NCI-H1092 (cell line): ENCODE measurements around the gene XPA.
"Not testable (repeated sequence)": the region's sequence is repeated elsewhere in the genome, so short reads cannot be mapped to it uniquely, and the experiment has no call there.

Experiments
- DNase-seq: peaks from one replicate; lab custom pipeline; 2025; lab: John Stamatoyannopoulos, UW

The XPA gene

GRCh38 chr9:97696803-97697601, at the start of gene XPA:
Gene XPA (minus strand): TSS chr9:97697340. CDS start chr9:97697292, 48 bp downstream.
- DNase-seq: peak; percentile 95

GRCh38 chr9:97744710-97745708, 47.9 kb upstream of the XPA start:
- no peak for DNase-seq

- not testable (repeated sequence) for DNase-seq
Measured at GRCh38 chr9:97744025-97744424, 46.9 kb upstream of the XPA start.

DNA sequence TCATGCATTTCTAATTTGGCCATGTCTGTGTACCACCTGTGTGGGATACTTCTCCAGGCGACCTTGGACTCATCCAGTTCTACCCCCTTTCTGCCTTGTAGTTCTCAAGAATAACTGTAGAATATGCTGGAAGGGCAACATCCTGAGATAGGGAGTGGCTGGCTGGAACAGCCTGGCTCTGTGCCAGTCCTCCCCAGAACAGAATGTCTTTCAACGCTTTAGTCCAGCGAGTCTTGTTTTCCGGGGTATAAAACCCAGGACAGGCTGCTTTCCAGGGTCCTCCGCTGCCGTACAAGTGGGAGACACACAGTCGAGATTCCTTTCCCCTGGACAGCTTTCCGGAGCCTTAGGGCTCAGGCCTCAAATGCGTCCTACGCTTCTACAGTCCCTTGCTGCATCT, 45.4 kb upstream of the XPA start:
- no peak for DNase-seq

GRCh38 chr9:97741947-97742346, 44.8 kb upstream of the XPA start:
- DNase-seq: no peak

GRCh38 chr9:97740848-97741821, 44.0 kb upstream of the XPA start:
- DNase-seq: peak; percentile 47

DNA sequence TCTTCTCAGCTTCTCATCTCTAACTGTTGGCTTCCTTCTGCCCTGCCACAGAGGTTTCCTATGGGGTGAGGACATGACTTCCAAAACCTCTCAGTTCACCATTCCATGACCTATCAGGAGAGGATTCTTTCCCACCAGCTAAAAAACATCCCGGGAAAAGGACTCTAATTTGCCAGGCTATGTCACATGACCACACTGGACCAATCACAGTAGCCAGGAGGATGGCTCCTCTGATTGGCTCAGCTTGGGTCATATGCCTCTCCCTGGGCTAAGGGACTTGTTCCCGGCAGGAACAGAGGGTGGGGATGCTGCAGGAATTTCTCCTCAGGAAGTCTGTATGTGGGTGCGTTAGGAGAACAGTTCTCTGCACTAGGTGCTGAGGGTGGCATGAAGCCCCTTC, 40.3 kb upstream of the XPA start:
- no peak for DNase-seq

GRCh38 chr9:97735070-97735600, 38.0 kb upstream of the XPA start:
- DNase-seq: no peak

DNA sequence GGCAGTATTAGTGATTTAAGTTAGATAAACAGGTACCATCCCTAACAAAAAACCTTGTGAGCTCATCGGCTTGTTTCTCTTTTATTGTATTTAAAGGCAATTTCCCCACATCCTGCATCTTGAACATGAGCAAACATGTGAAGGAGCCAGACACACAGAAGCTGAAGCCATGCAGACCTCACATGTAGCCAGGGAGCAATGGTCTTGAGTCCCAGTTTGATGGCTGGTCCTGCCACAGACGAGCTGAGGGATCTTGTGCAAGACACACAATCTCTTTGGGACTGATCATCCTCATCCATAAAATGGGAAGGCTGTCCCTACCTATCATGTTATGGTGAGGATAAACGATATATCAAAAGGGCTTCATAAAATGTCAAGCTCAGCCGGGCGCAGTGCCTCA, 29.6 kb upstream of the XPA start:
- DNase-seq: no peak

- DNase-seq: no peak
Measured at GRCh38 chr9:97723819-97724218, 26.7 kb upstream of the XPA start.

DNA sequence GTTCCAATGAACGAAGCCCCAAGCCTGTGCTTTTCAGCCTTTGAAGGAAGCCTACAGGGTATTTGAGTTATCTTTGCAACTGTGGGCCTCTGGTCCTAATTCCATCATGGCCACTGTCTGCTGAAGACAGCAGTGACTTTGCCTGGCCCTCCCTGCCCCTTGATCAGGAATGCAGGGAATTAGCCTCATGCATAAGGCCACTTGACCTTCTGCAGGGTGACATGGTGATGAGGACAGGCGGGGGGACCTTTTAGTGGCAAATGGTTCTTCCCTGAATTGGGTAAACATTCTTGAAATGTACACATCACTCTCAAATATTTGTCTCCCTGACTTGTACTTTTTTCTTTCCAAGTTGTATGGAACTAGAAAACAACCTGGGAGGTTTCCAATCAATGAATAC, 25.2 kb upstream of the XPA start:
- DNase-seq: no peak

- no peak for DNase-seq
Measured at GRCh38 chr9:97721396-97721795, 24.3 kb upstream of the XPA start.

- no peak for DNase-seq
Measured at GRCh38 chr9:97717866-97718265, 20.7 kb upstream of the XPA start.

DNA sequence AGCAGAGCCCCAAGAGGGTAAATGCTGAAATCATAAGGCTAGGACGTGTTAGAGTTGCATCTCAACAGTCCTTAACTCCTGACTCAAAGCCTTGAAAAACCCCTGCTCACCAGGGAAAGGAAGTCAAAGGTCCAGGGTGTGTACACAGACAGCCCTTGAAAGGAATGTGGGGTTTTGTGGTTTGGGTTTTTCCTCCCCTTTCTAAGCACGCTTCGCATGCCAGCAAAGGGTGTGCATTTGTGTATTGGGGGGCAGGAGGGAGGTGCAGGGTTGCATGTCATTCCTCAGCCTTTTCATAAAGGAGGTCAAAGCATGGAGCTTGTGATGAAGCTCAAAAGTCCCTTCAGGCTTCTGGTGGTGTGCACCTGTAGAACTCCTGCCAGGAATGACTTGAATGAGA, 17.3 kb upstream of the XPA start:
- DNase-seq: no peak

DNA sequence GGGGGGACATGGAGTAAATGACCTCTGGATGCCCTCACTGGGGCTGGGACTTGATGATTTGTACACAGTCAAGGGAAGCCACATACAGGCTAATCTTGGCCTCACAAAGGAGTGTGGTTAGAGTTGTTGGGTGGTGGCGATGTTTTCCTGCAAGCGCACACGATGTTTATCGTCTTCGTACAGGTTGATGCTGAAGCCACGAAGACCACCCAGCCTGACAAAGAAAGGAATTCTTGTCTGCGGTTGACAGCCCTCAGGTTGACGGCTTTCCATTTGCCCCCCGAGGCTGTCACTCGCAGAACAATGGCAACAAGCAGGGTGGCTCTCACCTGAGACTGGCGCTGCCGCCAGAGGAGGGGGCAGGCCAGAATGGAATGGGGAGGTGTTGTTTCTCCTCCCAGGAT, 14.1 kb upstream of the XPA start:
- no peak for DNase-seq

DNA sequence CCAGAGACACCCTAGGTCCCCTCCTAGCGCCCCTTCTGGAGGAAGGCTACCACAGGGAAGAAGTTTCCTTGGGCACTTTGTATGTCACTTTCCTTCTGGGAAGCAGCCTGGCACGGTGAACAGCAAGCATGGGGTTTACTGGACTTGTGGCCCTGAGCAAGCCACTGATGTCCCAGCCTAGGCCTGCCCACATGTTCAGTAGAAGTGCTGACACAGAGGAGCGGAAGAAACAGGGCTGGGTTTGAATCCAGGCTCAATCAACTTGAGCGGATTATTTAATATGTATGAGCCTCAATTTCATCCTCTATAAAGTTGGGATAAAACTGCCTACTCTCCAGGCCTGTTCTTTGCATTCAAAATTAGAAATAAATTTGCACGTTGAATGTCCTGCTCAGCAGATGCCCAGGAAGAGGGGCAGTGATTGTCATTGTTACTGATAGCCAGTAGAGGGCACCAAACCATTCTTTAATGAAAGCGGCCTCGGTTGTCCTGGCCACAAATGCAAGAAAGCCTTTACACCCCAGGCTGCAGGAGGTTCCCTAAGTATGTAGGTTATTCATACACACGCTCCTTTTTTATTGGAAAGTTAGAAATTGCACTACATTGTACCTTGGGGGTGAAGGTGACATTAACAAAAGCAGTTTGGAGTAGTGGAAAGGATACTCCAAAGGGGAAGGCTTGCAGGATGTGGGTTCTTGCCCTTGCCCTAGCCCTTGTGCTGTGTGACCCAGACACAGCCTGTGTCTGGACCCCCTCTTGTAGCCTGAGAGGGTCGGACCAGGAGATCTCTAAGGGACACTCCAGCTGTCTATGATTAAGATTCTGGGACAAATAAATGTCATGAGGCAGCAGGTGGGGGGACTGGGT, 13.4 kb upstream of the XPA start:
- peak; percentile 43 for DNase-seq

GRCh38 chr9:97706246-97706645, 9.1 kb upstream of the XPA start:
- DNase-seq: no peak

DNA sequence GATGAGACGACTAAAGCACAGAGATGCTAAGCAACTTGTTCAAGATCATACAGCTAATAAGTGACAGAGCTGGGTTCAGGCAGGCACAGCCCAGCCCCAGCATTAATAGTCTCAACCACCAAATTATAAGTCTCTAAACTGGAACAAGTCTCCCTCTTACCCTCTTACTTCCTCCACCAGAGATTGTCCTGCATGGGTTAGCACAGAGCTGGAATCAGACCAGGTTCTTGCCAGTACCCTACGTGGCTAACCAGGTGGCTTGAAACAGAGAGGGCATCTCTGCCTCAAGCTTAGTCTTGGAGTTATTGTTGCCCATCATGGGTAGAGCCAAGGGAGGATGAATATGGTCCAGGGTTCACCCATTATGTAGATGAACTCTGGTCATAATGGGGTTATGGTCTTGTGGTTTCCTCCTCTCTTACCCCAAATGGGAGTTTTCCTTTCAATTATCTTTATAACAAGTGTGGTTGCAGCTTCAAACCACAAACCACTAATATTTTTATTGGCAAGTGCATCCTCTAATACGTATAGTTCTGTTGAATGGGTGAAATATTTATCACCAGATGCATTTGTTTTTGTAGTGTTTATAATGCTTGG, 8.3 kb upstream of the XPA start:
- no peak for DNase-seq

DNA sequence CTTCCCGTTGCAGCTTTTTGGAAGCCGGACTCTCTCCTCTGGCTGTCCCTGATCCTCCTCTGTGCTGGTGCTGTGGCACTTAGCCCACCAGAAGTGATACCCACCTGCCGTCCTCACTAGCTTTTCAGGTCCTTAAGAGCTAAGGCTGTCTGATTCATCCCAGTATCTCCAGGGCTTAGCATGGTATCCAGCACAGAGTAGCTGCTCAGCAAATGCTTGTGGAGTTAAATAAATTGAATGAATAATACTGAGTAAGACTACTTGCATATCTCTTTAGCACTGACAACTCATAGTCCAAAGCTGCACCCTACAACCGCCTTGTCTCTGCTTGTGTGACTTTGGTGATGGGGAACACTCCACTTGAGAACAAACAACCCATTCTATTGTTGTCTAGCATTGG, 7.7 kb upstream of the XPA start:
- DNase-seq: no peak

DNA sequence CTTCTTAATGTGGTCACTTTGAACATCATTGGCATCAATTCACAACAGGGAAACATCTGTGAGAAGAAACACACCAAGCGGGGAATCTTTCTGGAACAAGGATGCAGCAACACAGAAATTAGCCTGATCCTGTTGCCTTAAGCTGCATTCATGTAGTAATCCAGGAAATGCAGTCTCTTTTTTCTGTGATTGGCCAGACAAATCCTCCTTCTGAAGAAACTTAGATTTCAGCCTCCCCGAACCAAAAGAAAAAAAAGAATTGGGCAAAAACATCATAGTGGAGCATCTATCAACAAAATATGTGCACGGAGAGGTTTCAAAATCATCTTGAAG, 7.2 kb upstream of the XPA start:
- no peak for DNase-seq
